HL-60 (cell line): ENCODE results near the gene PERM1.

ENCODE experiments used
- DNase-seq, 2 experiments: peaks; one replicate each; pipeline ENCODE4 v3.0.0-alpha.2; 2010 to 2020; ENCODE audit warnings: low read depth in 1 of 2, low spot score in 1 of 2
- H3K27ac ChIP-seq: fragments of 250-450 bp; sonication (Bioruptor Pico); replicated peaks from 2 replicates; pipeline ENCODE4 v1.5.1; 2020; ENCODE audit warnings: mild to moderate bottlenecking, moderate library complexity
- H3K27me3 ChIP-seq: fragments of 250-450 bp; sonication (Bioruptor Pico); 2 replicates; pipeline ENCODE4 v1.5.1; 2021; ENCODE audit warnings: mild to moderate bottlenecking, moderate library complexity; ENCODE audit not compliant: insufficient read depth, poor library complexity, severe bottlenecking
- H3K4me3 ChIP-seq: replicated peaks from 2 replicates; pipeline ENCODE4 v1.5.1; 2011; ENCODE audit warnings: mild to moderate bottlenecking, control low read depth, low read length; ENCODE audit not compliant: insufficient read depth
- CTCF ChIP-seq: IDR thresholded peaks from one replicate; pipeline ENCODE4 v1.5.1; 2011; ENCODE audit warnings: low read length, control low read depth, inconsistent platforms; ENCODE audit not compliant: insufficient read depth
- GABPA ChIP-seq: IDR thresholded peaks from 2 replicates; pipeline ENCODE4 v1.6.1; 2012; ENCODE audit warnings: low read depth
- POLR2AphosphoS5 ChIP-seq: IDR thresholded peaks from 2 replicates; pipeline ENCODE4 v1.6.1; 2012; ENCODE audit warnings: low read depth
- REST ChIP-seq: IDR thresholded peaks from 2 replicates; pipeline ENCODE4 v1.6.1; 2012; ENCODE audit warnings: low read depth; ENCODE audit not compliant: insufficient replicate concordance
- SPI1 ChIP-seq: IDR thresholded peaks from 2 replicates; pipeline ENCODE4 v1.6.1; 2012; ENCODE audit warnings: low read depth, mild to moderate bottlenecking, borderline replicate concordance

Gene PERM1

GRCh38 chr1:1023700-1024099, 41.8 kb upstream of the PERM1 start:
- no peak overlapping the region for H3K27ac ChIP-seq
- no peak for TF ChIP-seq GABPA
- TF ChIP-seq SPI1: no peak
- no peak for TF ChIP-seq CTCF
- no peak for TF ChIP-seq REST
- no peak for TF ChIP-seq POLR2AphosphoS5
- H3K4me3 ChIP-seq: no peak overlapping the region
- peaks cover 25% of the 10 kb centered on the region for H3K27me3 ChIP-seq
- no peak for DNase-seq

- H3K27ac ChIP-seq: no peak overlapping the region
- no peak for DNase-seq
- no peak overlapping the region for H3K4me3 ChIP-seq
- TF ChIP-seq SPI1 (no peak), GABPA (no peak), CTCF (no peak), REST (no peak), POLR2AphosphoS5 (no peak)
- H3K27me3 ChIP-seq: peaks cover 25% of the 10 kb centered on the region
Observed at GRCh38 chr1:1022302-1023009, 40.6 kb upstream of the PERM1 start.

- no peak overlapping the region for H3K27ac ChIP-seq
- DNase-seq: no peak
- no peak overlapping the region for H3K4me3 ChIP-seq
- TF ChIP-seq GABPA: no peak
- no peak for TF ChIP-seq CTCF
- no peak for TF ChIP-seq POLR2AphosphoS5
- TF ChIP-seq REST: no peak
- no peak for TF ChIP-seq SPI1
- peaks cover 25% of the 10 kb centered on the region for H3K27me3 ChIP-seq
Observed at GRCh38 chr1:1021920-1022259, 40.0 kb upstream of the PERM1 start.
